ENCODE results near the gene TP53I11.

Gene TP53I11

DNA sequence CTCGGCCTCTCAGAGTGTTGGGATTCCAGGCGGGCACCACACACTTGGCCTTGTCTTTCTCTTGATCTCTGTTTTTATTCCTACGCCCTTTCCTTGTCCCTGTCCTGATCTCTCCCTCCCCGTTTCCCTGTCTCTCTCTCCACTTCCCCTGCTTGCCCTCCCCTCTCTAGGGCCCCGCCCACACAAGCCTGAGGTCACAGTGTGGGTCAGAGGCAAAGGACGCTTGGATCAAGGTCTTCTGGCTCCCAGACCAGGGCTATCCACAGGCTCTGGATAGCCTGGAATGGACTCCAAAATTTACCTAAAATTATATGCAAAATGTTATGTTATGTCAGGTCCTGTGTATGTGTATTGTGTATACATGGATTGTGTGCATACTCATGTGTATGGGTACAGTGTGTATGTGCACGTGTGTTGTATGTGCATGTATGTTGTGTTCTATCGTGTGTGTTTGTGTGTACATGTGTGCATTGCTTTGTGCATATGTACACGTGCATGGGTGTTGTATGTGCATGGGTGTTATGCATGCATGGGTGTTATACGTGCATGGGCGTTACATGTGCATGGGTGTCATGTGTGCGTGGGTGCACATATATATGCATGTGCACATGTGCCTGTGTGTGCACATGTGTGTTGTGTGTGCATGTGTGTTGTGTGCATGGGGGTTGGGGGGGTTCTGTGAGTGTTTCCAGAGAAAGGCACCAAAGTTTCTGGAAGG, 38.3 kb downstream of the TP53I11 start:
- DNase-seq (ENCODE audit: low read depth) = no peak

DNA sequence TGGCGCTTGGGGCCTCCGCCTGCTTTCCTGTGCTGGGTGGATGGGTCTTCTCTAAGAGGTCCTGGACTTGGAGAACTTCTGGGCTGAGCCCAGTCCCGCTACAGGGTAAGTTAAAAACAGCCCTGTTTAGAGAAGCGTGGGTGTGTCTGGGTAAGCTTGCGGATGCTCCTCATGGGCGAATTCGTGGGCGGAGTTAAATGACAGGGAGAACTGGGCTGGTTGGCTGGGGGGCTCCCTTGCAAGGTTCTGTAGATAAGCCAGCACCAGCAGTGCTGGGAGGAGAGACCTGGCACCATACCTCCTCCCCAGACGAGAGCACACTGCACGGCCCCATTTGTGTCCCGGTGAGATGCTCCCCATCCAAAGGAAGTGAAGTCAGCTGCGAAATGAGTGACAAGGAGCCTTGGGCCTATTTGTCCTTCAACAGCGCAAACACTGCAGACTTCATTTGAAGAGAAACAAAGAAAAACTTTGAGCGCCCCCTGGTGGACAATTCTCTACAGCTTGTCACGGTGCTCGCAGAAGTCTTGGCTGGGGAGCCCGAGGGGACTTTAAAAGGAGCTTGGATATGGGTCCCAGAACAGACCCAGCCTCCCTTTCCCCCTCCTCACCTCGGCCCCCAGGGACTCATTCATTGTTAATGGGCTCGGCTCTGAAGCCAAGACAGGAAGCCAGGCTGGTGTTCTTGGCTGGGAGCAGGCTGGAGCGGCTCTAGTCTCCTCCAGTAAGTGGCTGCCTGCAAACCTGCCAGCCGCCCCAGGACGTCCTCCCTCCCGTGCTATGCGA, 39.5 kb downstream of the TP53I11 start:
- DNase-seq (ENCODE audit: low read depth) = peak; percentile 72

DNA sequence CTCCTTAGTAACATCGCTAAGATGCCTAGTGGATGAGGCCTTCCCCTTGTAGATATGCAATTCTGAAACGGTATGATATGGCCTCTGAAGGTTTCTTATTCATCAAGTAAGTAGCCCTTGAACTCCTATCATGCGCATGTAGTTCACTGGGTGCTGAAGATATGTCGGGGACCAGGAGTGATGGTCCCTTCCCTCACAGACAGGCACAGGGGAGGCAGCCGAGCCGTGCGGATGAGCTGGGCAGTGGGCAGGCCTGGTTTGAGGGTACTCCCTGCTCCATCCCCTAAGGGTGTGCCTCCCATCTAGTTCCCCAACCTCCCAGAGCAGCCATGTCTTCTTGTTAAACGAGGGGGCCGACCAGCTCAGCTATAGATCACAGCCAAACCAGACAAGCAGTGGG, 40.1 kb downstream of the TP53I11 start:
- DNase-seq (ENCODE audit: low read depth) = no peak

DNA sequence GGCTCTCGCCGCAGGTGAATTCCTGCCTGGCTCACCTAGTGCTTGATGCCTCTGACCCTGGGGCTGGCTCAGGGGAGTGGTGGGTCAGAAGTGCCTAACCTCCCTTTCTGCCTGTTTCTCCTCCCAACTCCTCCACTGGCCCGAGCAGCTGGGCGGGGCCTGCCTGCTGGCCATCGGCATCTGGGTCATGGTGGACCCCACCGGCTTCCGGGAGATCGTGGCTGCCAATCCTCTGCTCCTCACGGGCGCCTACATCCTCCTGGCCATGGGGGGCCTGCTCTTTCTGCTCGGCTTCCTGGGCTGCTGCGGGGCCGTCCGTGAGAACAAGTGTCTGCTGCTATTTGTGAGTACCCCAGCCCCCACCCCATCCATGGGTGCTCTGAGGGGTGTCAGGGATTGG, 41.1 kb downstream of the TP53I11 start:
- no peak for DNase-seq (ENCODE audit: low read depth)

DNA sequence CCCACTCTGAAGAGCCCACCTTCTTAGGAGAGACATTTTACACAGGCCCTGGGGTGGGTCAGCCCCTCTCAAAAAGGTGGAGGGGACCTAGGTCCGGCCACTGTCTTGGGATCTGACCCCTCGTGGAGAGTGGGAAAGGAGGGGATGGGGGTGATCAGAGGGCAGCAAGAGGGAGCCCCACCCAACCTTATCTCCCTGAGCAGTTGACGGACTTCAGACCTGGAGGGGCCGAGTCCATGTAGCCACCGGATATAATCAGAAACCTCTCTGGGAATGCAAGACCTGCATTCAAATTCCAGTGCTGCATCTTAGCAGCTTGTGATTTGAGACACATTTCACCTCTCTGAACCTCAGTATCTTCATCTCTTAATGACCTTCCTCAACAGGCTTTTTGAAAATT, 44.0 kb downstream of the TP53I11 start:
- no peak for DNase-seq (ENCODE audit: low read depth)

DNA sequence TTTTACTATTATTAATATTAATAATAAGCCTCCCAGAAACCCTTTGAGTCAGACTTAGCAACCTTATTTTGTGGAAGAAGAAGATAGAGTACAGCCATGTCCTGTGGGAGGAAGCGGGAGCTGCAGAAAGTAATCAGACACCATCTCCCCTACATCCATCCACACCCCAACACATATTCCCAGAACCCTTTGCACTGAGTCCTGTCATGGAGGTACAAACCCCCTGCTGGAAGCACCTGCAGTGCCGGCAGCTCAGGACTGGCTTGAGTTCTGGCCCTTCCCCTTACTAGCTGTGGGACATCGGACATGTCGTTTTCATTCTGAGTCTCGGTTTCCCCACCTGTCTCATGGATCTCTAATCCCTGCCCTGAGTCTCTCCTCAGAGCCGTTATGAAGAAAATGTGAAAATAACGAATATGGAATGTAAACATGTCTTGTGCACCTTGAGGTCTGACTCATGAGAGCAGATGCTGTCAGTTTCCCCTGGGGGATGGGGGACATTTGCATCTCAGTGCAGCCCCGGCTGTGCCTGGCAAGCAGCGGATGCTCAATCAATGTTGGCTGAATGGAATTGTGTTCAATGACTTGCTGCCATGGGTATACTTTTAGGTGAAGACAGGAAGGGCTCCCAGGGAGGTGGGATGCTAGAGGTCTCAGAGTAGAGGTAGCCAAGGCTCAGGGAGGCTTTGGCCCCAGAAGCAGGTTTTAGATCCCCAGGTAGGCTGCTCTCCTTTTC, 45.4 kb downstream of the TP53I11 start:
- no peak for DNase-seq (ENCODE audit: low read depth)

DNA sequence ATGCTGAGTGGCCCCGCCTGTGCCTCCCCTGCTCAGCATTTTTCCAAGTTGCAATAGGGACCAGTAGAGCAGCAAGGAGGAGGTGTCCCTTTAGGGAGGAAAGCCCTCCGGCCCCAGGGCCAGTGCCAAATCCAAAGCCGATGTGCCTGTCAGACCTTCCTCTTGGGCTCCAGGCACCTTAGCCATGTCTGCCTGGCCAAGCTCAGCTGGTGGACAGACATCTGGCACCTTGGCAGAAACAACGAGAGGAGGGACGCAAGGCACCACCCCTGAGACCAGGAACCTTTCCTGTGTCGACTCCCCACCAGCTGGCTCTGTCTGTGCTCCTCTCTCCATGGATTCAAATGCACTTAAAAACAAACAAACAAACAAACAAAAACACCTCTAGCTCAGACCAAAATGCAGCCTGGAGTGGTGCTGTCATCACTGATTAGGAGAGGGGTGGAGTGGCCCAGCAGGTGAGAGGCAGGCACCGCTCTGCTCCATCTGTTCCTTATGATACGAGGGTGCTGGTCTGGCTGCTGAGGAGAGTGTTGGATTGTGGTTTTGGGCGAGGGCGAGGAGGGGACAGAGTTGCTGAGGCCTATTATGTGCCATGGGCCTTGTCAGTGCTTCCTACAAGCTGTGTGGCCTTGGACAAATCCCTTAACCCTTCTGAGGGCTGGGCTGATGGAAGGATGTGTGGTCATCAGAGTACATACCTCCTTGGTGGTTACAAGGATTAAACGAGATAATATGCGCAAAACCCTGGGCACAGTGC, 46.2 kb downstream of the TP53I11 start:
- DNase-seq (ENCODE audit: low read depth) = no peak

DNA sequence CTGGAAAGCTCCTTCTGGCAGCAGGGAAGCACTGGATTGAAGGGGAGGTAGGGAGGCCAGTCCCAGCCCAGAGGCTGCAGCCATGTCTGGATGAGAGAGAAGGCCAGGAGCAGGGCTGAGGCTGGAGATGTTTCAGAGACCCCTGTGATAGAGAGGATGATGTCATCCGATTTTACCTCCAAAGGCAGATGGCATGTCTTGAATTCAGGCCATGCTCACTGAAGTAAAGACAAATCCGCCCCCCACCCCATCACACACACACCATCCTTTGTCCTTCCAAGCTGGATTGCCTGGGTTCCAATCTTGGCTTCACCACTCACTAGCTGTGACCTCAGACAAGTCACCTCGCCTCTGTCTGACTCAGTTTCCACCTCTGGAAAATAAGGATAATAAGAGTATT, 47.2 kb downstream of the TP53I11 start:
- no peak for DNase-seq (ENCODE audit: low read depth)

DNA sequence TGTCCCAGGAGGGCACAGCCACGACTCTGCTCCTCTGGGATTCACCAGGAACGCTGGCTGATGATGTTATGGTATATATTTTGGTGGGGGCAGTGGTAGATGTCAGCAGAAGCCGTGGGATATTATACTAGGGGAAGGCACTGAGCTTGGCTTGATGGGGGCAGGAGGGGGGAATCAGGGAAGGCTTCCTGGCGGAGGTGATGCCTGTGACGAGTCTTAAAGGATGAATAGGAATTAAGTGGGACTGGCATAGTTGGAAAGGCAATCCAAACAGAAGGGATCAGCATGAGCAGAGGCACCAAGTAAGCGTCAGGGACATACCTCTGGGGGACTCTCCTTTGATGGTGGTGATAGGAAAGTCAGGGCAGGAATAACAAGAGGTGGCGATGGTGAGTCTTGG, 47.6 kb downstream of the TP53I11 start:
- DNase-seq (ENCODE audit: low read depth) = no peak

DNA sequence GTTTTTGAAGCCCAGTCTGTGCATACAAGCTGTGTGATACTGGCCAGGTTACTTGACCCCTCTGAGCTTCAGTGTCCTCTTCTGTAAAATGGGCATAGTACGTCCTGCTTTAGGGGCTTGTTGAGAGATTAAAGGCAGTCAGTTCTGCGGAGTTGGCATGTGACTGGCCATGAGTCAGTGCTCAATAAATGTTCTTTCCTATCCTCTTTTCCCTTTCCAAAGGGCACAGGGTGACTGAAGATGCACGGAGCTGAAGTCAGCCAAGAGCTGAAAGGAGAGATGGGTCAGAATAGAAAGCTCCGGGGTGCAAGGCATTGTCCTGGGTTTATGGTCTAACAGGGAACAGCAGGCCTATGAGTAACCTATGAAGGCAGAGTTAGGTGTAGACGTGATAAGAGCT, 48.9 kb downstream of the TP53I11 start:
- DNase-seq (ENCODE audit: low read depth) = no peak

DNA sequence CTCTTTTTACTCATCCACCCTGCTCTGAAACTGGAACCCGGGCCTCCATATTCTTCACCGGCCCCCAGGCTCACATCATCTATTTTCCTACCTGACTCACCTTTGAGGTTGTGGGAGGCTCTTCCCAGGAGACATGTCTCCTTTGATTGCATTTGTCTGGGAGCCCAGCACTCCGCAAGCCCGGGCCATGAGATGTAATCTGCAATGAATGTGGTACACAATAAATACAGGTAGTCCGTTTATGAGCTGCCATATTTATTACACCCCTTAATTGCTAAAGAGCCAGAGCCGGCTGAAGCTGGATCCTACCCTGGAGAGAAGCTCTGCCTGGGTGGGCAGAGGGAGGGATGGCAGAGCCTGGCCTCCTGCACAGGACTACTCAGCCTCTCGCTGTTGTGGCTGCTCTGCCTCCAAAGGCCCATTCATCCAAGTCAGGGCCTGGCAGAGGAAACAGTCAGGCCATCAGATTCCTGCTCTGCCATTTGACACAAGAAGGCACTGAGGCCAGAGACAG, 49.5 kb downstream of the TP53I11 start:
- no peak for DNase-seq (ENCODE audit: low read depth)

DNA sequence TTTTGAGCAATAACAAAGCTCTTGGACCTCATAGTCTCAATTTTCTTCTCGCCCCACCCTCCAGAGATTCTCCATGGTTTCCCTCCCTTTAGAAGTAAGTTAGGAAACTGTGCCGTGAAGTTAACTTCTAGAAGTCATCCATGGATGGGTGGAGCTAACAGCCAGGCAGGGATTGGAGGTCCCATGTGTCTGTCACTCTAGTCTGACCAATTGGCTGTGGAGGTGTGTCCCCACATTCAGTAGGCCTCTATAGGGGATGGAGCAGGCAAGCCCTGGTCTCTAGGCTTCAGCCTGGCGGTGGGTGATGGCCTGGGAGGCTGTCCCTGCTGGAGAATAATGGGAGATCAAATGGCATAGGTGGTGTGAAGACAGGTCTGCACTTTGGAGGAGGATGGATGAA, 50.7 kb downstream of the TP53I11 start:
- DNase-seq (ENCODE audit: low read depth) = no peak

DNA sequence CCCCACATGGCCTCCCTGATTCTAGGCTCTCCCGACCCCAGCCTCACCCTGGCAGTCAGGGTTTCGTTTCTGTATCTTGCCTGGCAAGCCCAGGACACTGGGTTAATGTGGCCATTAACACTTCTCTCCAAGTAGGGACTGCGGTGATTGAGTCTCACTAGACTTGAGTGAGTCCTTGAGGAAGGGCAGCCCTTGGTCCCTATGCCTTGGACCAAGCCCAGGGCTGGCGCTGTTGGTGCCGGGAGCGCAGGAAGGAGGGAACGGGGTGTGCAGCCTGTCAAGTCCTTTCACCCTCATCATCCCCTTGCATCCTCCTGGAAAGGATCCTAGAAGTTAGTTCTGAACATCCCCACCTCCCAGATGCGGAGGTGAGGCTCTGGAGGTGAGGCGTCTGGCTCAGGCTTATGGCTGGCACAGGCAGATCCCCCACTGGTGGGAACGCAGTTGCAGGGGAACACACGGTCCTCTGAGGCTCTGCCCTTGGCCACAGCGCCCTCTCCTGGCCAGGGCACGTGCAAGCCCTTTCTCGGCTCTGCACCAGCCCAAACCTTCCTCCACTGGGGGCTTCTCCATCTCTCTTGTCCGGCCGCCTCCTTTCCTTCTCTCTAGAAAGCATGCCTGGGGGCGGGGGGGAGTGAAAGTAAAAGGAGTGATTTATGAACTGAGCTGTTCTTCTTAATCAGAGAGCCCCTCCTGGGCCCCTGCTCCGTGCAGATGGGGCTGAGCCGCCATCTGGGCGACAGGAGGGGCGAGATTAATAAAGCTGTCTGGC, 56.7 kb downstream of the TP53I11 start:
- DNase-seq (ENCODE audit: low read depth) = peak; percentile 31

DNA sequence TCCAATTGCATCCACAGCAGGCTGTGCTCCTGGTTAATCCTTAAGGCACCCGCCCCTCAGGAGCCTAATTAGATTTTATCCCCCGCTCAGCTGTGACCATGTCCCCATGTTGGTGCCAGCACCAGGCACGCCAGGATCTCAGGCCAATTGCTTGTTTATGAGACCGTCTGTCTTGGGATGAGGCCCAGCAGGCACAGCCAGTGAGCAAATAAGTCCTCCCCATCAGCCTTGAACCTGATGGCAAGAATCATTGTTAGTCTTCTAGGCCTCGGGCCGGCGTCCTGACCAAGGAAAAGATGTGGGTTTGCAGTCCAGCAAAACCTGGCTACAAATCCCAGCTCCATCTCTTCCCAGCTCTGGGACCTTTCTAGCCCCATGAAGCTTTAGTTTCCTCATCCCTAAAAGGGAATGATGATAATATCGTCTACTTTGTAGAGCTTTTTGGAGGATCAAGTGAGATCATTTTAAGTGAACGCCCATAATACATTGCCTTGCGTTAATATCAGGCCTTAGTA, 57.3 kb downstream of the TP53I11 start:
- no peak for DNase-seq (ENCODE audit: low read depth)

DNA sequence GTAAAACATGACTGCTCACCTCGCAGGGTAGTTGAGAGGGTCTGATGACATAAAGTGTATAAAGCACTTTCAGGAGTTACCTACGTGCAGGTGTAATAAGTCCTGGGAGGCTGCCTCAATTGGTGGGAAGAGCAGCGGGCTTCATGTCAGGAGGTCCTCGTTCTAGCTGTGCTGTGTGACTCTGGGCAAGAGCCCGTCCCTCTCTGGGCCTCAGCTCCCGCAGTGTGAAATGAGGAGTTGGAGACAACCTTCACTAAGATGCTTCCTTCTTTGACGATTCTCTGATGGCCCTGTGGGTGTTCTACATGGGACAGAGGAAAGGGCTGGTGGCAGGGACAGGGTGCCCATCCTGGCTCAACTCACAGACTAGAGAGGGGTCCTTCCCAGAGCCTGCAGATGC, 57.8 kb downstream of the TP53I11 start:
- DNase-seq (ENCODE audit: low read depth) = no peak

DNA sequence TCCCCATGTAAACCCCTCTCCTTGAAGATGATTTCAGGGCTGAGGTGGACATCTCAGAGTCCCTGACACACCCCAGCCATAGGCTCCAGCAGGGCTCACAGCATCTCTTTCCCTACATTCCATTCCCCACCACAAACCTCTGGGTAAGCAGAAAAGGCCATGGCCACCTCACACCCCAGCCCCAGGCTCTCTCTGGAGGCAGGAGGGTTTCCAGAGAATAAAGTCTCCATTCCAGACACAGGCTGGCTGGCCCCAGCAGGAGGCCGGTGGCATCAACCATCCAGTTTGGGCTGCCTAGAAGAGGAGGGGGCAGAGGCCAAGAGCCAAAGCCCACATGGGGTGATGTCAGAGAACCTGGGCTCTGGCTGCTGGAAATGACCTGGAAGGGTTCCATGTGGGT, 61.4 kb downstream of the TP53I11 start:
- DNase-seq (ENCODE audit: low read depth) = no peak

DNA sequence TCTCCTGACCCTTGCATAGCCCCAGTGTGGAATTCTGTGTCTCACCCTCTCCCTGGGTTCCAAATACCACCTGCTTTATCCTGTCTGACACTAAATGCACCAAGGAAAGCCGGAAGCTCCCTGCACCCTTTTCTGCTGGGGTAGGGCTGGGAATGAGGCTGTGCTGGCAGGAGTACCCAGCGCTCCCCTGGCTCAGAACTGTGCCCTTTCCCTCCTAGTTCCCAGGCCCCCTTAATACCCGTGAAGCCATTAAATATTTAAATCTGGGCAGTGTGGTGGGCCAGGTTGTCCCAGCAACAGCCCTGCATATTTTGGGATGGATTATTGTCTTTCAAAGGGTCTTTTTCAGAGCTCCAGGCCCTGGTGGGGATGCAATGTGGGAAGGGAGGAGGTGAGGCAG, 63.0 kb downstream of the TP53I11 start:
- no peak for DNase-seq (ENCODE audit: low read depth)

DNA sequence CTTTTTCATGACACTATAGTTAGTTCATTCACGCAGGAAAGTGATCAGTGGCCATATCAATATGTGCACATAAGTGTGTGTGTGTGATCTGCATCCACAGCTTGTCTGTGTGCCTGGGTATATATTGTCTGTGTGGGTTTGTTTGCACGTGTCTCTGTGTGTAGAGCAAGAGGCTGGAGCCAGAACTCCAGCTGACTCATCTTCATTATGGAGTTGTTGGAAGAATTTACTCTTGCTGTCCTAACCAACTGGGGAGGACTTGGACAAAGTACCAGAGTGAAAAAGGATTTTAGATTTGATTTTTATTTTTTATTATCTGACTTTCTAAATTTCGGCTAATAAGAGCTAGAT, 63.9 kb downstream of the TP53I11 start:
- no peak for DNase-seq (ENCODE audit: low read depth)

DNA sequence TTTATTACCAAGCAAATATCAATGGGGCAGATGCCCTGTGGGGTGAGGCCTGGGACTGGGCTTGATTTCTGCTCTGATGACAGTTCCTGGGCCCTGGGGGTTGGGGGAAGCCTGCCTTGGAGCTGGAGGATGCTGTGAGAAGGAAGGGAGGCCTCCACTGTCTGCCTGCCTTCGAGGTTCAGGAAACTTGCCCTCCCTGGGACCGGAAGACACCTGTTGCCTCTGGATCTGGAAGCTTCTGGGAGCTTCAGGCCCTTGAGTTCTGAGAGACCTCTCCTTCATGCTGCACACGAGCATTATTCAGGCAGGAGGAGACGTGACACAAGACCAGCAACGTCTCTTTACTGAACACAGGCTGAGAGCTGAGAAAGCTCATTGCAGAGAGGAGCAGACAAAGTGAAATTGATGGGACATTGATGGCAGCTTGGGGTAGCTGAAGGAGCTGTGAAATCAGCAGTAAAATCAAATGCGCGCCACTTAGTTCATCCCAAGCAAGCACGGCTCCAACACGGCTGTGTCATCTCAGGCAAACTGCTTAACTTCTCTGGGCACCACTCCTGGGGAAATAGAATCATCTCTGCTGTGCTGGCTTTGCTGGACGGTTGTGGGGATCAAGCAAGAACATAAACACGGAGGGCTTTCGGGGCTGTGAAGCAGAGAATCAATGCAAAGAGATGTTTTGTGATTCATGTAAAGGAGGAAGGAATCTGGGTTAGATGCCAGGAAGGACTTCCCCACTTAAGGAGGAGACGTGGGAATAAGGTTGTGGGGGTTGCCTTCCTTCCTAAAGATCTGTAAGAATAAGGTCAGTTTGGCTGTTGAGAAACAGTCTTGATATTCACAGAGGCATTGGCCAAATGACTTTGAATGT, 64.5 kb downstream of the TP53I11 start:
- DNase-seq (ENCODE audit: low read depth) = no peak
